ENCODE measurements around the gene DOCK9. TPM values are rescaled to one million over a fixed set of nuclear protein-coding genes. Genes with fewer than 3 reads are reported as not detected.

The DOCK9 gene, protein sequence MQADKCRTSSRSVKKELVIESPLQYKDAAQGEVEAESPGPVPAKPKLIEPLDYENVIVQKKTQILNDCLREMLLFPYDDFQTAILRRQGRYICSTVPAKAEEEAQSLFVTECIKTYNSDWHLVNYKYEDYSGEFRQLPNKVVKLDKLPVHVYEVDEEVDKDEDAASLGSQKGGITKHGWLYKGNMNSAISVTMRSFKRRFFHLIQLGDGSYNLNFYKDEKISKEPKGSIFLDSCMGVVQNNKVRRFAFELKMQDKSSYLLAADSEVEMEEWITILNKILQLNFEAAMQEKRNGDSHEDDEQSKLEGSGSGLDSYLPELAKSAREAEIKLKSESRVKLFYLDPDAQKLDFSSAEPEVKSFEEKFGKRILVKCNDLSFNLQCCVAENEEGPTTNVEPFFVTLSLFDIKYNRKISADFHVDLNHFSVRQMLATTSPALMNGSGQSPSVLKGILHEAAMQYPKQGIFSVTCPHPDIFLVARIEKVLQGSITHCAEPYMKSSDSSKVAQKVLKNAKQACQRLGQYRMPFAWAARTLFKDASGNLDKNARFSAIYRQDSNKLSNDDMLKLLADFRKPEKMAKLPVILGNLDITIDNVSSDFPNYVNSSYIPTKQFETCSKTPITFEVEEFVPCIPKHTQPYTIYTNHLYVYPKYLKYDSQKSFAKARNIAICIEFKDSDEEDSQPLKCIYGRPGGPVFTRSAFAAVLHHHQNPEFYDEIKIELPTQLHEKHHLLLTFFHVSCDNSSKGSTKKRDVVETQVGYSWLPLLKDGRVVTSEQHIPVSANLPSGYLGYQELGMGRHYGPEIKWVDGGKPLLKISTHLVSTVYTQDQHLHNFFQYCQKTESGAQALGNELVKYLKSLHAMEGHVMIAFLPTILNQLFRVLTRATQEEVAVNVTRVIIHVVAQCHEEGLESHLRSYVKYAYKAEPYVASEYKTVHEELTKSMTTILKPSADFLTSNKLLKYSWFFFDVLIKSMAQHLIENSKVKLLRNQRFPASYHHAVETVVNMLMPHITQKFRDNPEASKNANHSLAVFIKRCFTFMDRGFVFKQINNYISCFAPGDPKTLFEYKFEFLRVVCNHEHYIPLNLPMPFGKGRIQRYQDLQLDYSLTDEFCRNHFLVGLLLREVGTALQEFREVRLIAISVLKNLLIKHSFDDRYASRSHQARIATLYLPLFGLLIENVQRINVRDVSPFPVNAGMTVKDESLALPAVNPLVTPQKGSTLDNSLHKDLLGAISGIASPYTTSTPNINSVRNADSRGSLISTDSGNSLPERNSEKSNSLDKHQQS (N-terminal part only)
- total RNA-seq (10 to 100 TPM; 14.8 to 39.5 (median 28.5) TPM), polyA plus RNA-seq (10 to 100 TPM; 13.8 to 26.3 (median 14.6) TPM)
- long read RNA-seq, donor 1, partial matches to known transcripts: 2 of 2 reads
- long read RNA-seq, donor 1, other reads (novel, unspliced or antisense): 0 of 2 reads
- long read RNA-seq, donor 2, partial matches to known transcripts: 3 of 6 reads
- long read RNA-seq, donor 2, other reads (novel, unspliced or antisense): 3 of 6 reads

DNA sequence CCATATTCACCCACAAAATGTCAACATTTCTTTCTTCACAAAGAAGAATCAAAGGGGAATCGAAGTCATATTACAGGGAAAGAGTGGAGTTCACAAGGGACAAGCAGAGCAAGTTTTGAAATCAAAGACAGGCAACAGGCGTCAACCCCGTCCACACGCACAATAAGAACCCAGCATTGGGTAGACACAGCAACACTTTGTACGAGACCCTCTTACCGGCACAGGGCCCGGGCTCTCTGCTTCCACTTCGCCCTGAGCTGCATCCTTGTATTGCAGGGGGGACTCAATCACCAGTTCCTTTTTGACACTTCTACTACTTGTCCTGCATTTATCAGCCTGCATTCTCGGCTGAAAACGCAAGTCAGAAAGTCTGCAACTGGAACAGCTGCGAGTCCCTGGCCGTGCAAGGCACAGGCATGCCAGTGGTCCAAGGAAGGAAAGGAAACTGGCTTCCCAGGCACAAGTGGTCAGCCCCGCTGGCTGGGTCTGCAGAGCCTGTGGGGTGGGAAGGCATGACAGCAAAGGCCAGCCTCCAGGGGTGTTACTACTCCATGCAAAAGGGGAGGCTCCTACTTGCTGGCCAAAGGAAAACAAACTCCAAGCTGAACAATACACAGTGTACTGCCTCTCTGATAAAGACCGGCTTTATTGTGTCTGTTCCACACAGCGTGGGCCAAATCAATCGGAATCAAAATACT lies at the start of gene DOCK9:
TSS of gene DOCK9 (minus strand) at position 497 of the 698 bp plus-strand sequence. CDS start at position 342, 155 bp downstream.
- Histone ChIP-seq H3K4me3 (peak within 1 kb of the TSS; percentile 62), H3K4me1 (no peaks in the 10 kb centered on the region), H3K27me3 (ENCODE audit: insufficient read depth in 3 of 3, low read length in 2 of 3) (peaks cover 0 to 10% (median 0%) of the 10 kb centered on the region in 3 donors), H3K27ac (peak within 1 kb of the TSS; percentile 39), H3K36me3 (ENCODE audit: insufficient read depth in 1 of 2, low read depth in 1 of 2) (no peaks in the 10 kb centered on the region), H3K9me3 (no peaks in the 10 kb centered on the region)
- TF ChIP-seq, protein P1, sequence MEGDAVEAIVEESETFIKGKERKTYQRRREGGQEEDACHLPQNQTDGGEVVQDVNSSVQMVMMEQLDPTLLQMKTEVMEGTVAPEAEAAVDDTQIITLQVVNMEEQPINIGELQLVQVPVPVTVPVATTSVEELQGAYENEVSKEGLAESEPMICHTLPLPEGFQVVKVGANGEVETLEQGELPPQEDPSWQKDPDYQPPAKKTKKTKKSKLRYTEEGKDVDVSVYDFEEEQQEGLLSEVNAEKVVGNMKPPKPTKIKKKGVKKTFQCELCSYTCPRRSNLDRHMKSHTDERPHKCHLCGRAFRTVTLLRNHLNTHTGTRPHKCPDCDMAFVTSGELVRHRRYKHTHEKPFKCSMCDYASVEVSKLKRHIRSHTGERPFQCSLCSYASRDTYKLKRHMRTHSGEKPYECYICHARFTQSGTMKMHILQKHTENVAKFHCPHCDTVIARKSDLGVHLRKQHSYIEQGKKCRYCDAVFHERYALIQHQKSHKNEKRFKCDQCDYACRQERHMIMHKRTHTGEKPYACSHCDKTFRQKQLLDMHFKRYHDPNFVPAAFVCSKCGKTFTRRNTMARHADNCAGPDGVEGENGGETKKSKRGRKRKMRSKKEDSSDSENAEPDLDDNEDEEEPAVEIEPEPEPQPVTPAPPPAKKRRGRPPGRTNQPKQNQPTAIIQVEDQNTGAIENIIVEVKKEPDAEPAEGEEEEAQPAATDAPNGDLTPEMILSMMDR (IDR thresholded peaks at IDR 0.05): no peak
- intact Hi-C loops (cut with DNase I): loop anchor here in 1 of 2 donors (5.0 kb wide), 1 partner anchor 55 kb away; no protein-coding TSS in a partner anchor
- peak; percentile 59 to 68 for DNase-seq
- peak; percentile 53 to 81 (median 76) for ATAC-seq
- 5 to 14% (median 12%) methylated on average over 16 of the region's 16 CpGs for WGBS, 3 donors

DNA sequence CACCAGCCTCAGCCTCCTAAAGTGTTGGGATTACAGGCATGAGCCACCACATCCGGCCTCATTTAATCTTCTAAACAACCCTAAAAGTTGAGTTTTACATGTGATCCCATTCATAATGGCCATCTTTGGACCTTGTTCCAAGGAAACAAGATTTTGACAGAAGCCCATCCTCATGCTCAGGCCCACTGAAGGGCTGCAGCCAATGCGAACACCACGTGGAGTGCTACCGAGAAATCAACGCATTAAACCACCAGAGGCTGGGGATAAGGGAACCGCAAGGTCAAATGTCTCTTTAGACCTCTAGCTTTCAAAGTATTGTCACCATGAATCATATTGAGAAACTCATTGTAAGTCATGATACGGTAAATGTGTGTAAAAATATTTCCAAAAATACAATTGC lies 49.4 kb upstream of the DOCK9 start:
- no peaks in the 10 kb centered on the region for H3K4me1 ChIP-seq
- 94 to 95% (median 95%) methylated on average over 7 of the region's 7 CpGs for WGBS, 3 donors
- no peaks in the 10 kb centered on the region for H3K36me3 ChIP-seq (ENCODE audit: insufficient read depth in 1 of 2, low read depth in 1 of 2)
- DNase-seq (no peak), ATAC-seq (no peak)
- no peak overlapping the region for H3K27ac ChIP-seq
- H3K4me3 ChIP-seq: no peak overlapping the region
- intact Hi-C loops (cut with DNase I): no loop called here
- H3K9me3 ChIP-seq: no peaks in the 10 kb centered on the region
- TF ChIP-seq, protein P1 (IDR thresholded peaks at IDR 0.05): no peak
- no peaks in the 10 kb centered on the region for H3K27me3 ChIP-seq (ENCODE audit: insufficient read depth in 3 of 3, low read length in 2 of 3)

DNA sequence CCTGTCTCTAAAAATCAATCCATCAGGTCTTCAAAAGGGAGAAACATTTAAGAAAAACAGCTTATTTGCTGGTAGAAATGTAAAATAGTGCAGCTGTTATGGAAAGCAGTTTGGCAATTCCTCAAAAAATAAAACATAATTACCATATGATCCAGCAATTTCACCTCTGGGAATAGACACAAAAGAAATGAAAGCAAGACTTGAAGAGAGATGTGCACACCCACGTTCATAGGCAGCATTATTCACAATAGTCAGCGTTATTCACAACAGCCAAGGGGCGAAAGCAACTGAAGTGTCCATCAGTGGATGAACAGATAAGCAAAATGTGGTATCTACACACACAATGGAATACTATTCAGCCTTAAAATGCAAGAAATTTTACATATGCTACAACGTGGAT lies 45.1 kb upstream of the DOCK9 start:
- Histone ChIP-seq H3K4me3 (no peak overlapping the region), H3K27ac (no peak overlapping the region), H3K4me1 (no peaks in the 10 kb centered on the region), H3K9me3 (no peaks in the 10 kb centered on the region), H3K27me3 (ENCODE audit: insufficient read depth in 3 of 3, low read length in 2 of 3) (no peaks in the 10 kb centered on the region), H3K36me3 (ENCODE audit: insufficient read depth in 1 of 2, low read depth in 1 of 2) (no peaks in the 10 kb centered on the region)
- DNase-seq (no peak), ATAC-seq (no peak)
- TF ChIP-seq, protein P1 (IDR thresholded peaks at IDR 0.05): no peak
- intact Hi-C loops (cut with DNase I): no loop called here
- WGBS, 3 donors: 40 to 48% (median 44%) methylated on average over 4 of the region's 4 CpGs
